Fibroblast of lung (primary cell): ENCODE data around the gene GSG1L. TPM values are rescaled to one million over a fixed set of nuclear protein-coding genes. Genes with fewer than 3 reads are reported as not detected.

ENCODE experiments used
- DNase-seq, 2 donors: peaks; one replicate each; pipeline versions ENCODE4 v3.0.0 to v3.0.0-alpha.2; 2010; ENCODE audit warnings: low read depth in 2 of 2
- H2AFZ ChIP-seq: 2 replicates; pipeline ENCODE4 v1.5.1; 2012; ENCODE audit warnings: low read length, control low read depth, inconsistent platforms
- H3K27ac ChIP-seq: 2 replicates; pipeline ENCODE4 v1.5.1; 2011; ENCODE audit warnings: low read length, control low read depth; ENCODE audit not compliant: insufficient read depth
- H3K27me3 ChIP-seq: 2 replicates; pipeline ENCODE4 v1.5.1; 2011; ENCODE audit warnings: mild to moderate bottlenecking, low read length; ENCODE audit not compliant: control insufficient read depth, insufficient read depth
- H3K36me3 ChIP-seq: 2 replicates; pipeline ENCODE4 v1.5.1; 2011; ENCODE audit warnings: low read length; ENCODE audit not compliant: control insufficient read depth, insufficient read depth
- H3K4me1 ChIP-seq: 2 replicates; pipeline ENCODE4 v1.5.1; 2011; ENCODE audit warnings: low read length; ENCODE audit not compliant: control insufficient read depth, insufficient read depth; ENCODE audit errors: extremely low read depth
- H3K4me2 ChIP-seq: 2 replicates; pipeline ENCODE4 v1.5.1; 2011; ENCODE audit warnings: low read length, control low read depth; ENCODE audit not compliant: insufficient read depth; ENCODE audit errors: extremely low read depth
- H3K4me3 ChIP-seq, 4 experiments: fragments of 200-600 bp in 1 of 4; sonication (generic) in 1 of 4; replicated peaks in 1 of 4; 2 replicates each; pipeline ENCODE4 v1.5.1; 2011 to 2016; ENCODE audit warnings: low read length in 4 of 4, low read depth in 3 of 4, mild to moderate bottlenecking in 3 of 4, control low read depth in 2 of 4, inconsistent platforms in 1 of 4, mixed read lengths in 1 of 4; ENCODE audit not compliant: insufficient read depth in 1 of 4; ENCODE audit errors: control extremely low read depth in 1 of 4
- H3K79me2 ChIP-seq: 2 replicates; pipeline ENCODE4 v1.5.1; 2012; ENCODE audit warnings: mild to moderate bottlenecking, low read length, inconsistent platforms; ENCODE audit not compliant: control insufficient read depth, insufficient read depth
- H3K9ac ChIP-seq: 2 replicates; pipeline ENCODE4 v1.5.1; 2011; ENCODE audit warnings: mild to moderate bottlenecking, low read length, control low read depth; ENCODE audit not compliant: insufficient read depth
- H3K9me3 ChIP-seq: 2 replicates; pipeline ENCODE4 v1.5.1; 2012; ENCODE audit warnings: low read depth, low read length; ENCODE audit not compliant: control insufficient read depth, insufficient read depth
- H4K20me1 ChIP-seq: 2 replicates; pipeline ENCODE4 v1.5.1; 2011; ENCODE audit warnings: low read length; ENCODE audit not compliant: control insufficient read depth, insufficient read depth; ENCODE audit errors: extremely low read depth
- CTCF ChIP-seq, 2 donors: IDR thresholded peaks in 1 of 2; conservative IDR thresholded peaks in 1 of 2; 1 replicate in 1 of 2; 2 replicates in 1 of 2; pipeline ENCODE4 v1.5.1; 2011 to 2012; ENCODE audit warnings: low read length in 2 of 2, control low read depth in 1 of 2, inconsistent platforms in 1 of 2, low read depth in 1 of 2, mild to moderate bottlenecking in 1 of 2
- EZH2 ChIP-seq: IDR thresholded peaks from 2 replicates; pipeline ENCODE4 v1.5.1; 2012; ENCODE audit warnings: low read length, control low read depth, mild to moderate bottlenecking; ENCODE audit errors: missing control alignments
- polyA plus RNA-seq, 2 donors: library from polyadenylated mRNA; depleted of rRNA in 1 of 2; stranded (reverse) in 1 of 2; unstranded in 1 of 2; fragments of >200 nt; gene quantifications; 2 replicates each; pipeline ENCODE4 v1.2.1, GENCODE V29; 2011 to 2012; ENCODE audit warnings: missing spikeins in 1 of 2
- total RNA-seq: library from RNA; depleted of rRNA; stranded (reverse); fragments of >200 nt; gene quantifications from 2 replicates; pipeline ENCODE4 v1.2.1, GENCODE V29; 2014

GSG1L gene
- total and polyA plus RNA-seq, 2 donors (not counting 1 experiment from before 2014, with no cell fraction given) = not detected

- Histone ChIP-seq H3K27me3 (no peaks in the 10 kb centered on the region), H2AFZ (no peak overlapping the region), H4K20me1 (no peaks in the 10 kb centered on the region), H3K4me3 (no peak overlapping the region), H3K9me3 (no peaks in the 10 kb centered on the region), H3K27ac (no peak overlapping the region), H3K36me3 (no peaks in the 10 kb centered on the region), H3K79me2 (no peaks in the 10 kb centered on the region), H3K4me2 (no peak overlapping the region), H3K9ac (no peak overlapping the region), H3K4me1 (no peaks in the 10 kb centered on the region)
- no peak for DNase-seq
- no peak for TF ChIP-seq EZH2
- TF ChIP-seq CTCF (conservative IDR thresholded peaks at IDR 0.05 in 1 of 2, IDR thresholded peaks at IDR 0.05 in 1 of 2; ENCODE audit: low read depth in 1 of 2, low read length in 2 of 2) = no peak
These were observed 218.7 kb downstream of the GSG1L start for GRCh38 chr16:27844826-27845225.

- Histone ChIP-seq H3K27ac (no peak overlapping the region), H3K4me1 (no peaks in the 10 kb centered on the region), H3K4me2 (no peak overlapping the region), H3K79me2 (no peaks in the 10 kb centered on the region), H2AFZ (no peak overlapping the region), H3K9me3 (no peaks in the 10 kb centered on the region), H3K4me3 (no peak overlapping the region), H4K20me1 (no peaks in the 10 kb centered on the region), H3K27me3 (no peaks in the 10 kb centered on the region), H3K36me3 (no peaks in the 10 kb centered on the region), H3K9ac (no peak overlapping the region)
- DNase-seq = no peak
- no peak for TF ChIP-seq CTCF (conservative IDR thresholded peaks at IDR 0.05 in 1 of 2, IDR thresholded peaks at IDR 0.05 in 1 of 2; ENCODE audit: low read depth in 1 of 2, low read length in 2 of 2)
- TF ChIP-seq EZH2 = no peak
These were observed 219.7 kb downstream of the GSG1L start for GRCh38 chr16:27843800-27844199.

- no peak overlapping the region for H3K27ac ChIP-seq
- H3K27me3 ChIP-seq = no peaks in the 10 kb centered on the region
- no peak overlapping the region for H3K4me3 ChIP-seq
- H3K79me2 ChIP-seq = no peaks in the 10 kb centered on the region
- H3K9me3 ChIP-seq = no peaks in the 10 kb centered on the region
- H3K4me2 ChIP-seq = no peak overlapping the region
- H2AFZ ChIP-seq = no peak overlapping the region
- no peaks in the 10 kb centered on the region for H3K36me3 ChIP-seq
- no peak for DNase-seq
- H3K4me1 ChIP-seq = no peaks in the 10 kb centered on the region
- no peak overlapping the region for H3K9ac ChIP-seq
- peaks cover 1% of the 10 kb centered on the region for H4K20me1 ChIP-seq
- TF ChIP-seq CTCF (conservative IDR thresholded peaks at IDR 0.05 in 1 of 2, IDR thresholded peaks at IDR 0.05 in 1 of 2; ENCODE audit: low read depth in 1 of 2, low read length in 2 of 2) = no peak
These were observed 221.6 kb downstream of the GSG1L start for GRCh38 chr16:27841911-27842310.
